ENCODE data around the gene PIK3C2B.
A peak's percentile ranks its signal among the peaks of the same experiment; 100 is the strongest.

Gene PIK3C2B

GRCh38 chr1:204446413-204447111 lies 48.0 kb downstream of the PIK3C2B start:
- Histone ChIP-seq H3K4me3 (ENCODE audit: low read length) (no peak overlapping the region), H3K27me3 (ENCODE audit: insufficient read depth, low read length) (no peaks in the 10 kb centered on the region), H3K27ac (ENCODE audit: low read length) (no peak overlapping the region), H3K4me1 (ENCODE audit: insufficient read depth, low read length) (peaks cover 8% of the 10 kb centered on the region; the same call in 1 of the 2 replicates), H3K9ac (ENCODE audit: low read depth, low read length) (peak overlapping the region; percentile 29; the same call in 1 of the 2 replicates), H3K9me3 (ENCODE audit: insufficient read depth, low read depth, low read length) (no peaks in the 10 kb centered on the region), H3K36me3 (ENCODE audit: insufficient read depth, low read depth, low read length) (peaks cover 74% of the 10 kb centered on the region)

DNA sequence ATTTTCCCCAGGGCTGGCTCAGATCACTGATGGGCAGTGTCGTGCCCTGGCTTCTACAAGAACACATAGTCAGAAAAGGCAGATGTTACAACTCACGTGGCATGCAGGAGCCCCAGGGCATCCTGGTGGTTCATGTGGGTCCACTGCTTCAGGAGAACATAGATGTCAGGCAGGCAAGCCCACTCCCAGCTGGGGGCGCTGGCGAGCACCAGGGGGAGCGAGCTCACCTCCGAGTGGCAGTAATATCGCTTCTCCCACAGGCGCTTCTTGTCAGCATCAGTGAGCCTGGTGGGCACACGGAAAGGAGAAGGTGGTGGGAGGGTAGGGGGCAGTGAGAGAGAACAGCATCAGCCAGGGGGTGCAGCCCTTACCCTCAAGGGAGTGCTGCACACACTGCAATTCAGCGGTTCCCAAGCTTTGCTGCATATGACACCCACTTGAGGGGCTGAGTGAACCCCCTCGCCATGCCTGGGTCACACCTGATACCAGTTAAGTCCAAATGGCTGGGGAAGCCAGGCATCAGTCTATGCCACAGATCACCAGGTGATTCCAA lies 48.7 kb downstream of the PIK3C2B start:
- H3K4me1 ChIP-seq (ENCODE audit: insufficient read depth, low read length): peaks cover 8% of the 10 kb centered on the region; the same call in 1 of the 2 replicates
- H3K4me3 ChIP-seq (ENCODE audit: low read length): no peak overlapping the region
- no peak overlapping the region for H3K27ac ChIP-seq (ENCODE audit: low read length)
- H3K9me3 ChIP-seq (ENCODE audit: insufficient read depth, low read depth, low read length): no peaks in the 10 kb centered on the region
- H3K36me3 ChIP-seq (ENCODE audit: insufficient read depth, low read depth, low read length): peaks cover 74% of the 10 kb centered on the region
- no peaks in the 10 kb centered on the region for H3K27me3 ChIP-seq (ENCODE audit: insufficient read depth, low read length)
- H3K9ac ChIP-seq (ENCODE audit: low read depth, low read length): no peak overlapping the region

Measured in iPS-20b (cell line).